Fibroblast of skin of right quadriceps (primary cell): ENCODE measurements around the gene CYB5A.

ENCODE experiments used
- DNase-seq: peaks from one replicate; pipeline ENCODE4 v3.0.0-alpha.2; 2013

CYB5A gene

DNA sequence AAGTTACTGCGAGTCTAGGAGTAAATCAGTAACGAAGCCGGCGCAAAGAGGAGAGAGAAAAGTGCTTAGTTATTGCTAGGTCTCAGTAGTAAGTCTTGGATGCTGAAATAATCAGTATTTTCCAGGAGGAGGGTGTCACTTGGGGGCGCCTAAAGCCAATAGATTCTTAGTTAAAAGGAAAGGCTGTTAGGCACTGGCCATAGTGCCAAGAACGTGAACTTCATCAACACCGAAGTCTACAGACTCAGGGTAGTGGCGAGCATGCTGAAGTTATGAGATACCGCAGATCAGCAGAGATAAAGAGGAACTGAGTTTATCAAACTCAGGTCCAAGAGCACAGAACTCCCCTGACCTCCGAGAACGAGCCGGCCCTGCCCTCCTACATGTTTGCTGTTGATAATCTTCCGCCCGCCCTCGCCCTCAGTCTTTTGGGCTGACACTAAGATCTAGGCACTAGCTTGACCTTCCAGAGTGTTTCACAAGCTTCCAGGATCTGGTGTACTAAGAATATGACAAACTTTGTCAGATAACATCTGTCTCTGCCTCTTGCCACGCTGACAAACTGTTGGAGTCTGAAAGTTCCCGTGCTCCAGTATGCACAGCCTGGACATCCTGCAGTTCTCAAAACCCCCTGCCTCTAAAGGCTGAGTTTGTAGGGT, 49.2 kb downstream of the CYB5A start:
- no peak for DNase-seq

DNA sequence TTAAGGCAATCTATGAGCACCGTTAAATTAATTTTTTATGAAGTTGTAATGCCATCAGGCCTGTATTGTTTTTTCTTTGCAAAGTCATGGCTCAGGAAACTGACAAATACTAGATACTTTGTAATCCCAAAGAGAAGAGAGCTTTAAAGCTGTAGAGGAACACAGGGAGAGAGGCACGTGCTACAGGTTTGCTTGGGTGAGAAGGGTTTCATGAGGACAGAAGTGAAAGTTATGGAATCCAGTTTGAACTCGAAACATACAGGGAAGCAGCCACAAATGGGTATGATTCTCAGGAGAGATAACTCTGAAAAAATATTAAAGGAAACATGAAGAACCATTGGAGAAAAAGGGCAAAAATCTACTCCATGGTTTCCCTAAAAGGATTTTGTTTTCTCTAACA, 49.8 kb downstream of the CYB5A start:
- DNase-seq, result no peak

GRCh38 chr18:74241426-74241825, 50.3 kb downstream of the CYB5A start:
- DNase-seq, result no peak

DNA sequence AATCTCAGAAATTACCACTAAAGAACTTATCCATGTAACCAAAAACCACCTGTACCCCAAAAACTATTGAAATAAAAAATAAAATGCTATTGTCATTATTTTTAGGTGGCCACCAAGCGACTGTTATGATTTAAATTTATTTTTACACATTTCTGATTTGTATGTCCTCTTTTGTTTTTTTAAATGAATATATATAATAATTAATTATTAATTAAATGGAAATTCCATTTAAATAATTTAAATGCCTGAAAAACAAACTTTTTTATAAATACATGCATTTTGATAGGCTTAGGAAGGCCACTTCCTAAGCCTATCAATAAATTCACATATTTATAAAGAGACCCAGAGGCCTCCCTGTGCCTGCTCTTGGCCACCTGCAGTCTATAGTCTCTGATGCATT, 52.2 kb downstream of the CYB5A start:
- DNase-seq, result no peak

DNA sequence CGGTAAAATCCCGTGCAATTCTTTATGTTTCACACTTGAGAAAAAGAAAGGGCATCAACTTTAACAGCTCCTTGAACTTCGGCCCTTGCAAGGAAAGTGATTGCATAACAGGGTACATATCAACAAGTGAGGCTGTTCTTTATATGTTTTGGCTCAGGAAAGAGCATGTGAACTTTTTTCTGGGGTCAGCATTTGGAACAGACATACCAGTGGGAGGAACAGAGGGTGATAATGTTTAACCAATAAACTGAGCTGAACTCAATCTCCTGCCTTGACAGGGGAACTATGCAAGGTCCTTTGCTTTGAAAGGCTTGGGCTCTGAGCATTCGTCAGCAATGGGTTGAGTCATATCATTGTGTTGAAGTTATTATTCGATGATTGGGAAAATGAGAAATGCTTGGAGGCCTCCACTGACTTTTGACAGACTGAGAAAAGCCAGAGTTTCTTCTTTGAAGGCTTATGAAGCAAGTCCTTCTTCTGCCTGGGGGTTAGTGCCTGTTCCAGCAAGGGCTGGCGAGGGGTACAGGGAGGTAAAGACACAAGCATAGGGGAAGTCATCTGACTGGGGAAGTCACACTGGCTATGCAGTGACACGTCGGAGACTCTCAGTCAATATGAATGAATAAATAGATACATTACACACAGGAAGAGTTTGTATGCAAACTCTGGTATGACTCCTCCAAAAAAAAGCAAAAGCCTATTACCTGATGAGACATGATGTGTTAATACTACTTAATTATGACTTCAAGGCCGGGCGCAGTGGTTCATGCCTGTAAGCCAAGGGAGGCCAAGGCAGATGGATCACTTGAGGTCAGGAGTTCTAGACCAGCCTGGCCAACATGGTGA, 57.2 kb downstream of the CYB5A start:
- DNase-seq, result peak; percentile 76

- DNase-seq, result no peak
Measured at GRCh38 chr18:74233933-74234325, 57.8 kb downstream of the CYB5A start.

DNA sequence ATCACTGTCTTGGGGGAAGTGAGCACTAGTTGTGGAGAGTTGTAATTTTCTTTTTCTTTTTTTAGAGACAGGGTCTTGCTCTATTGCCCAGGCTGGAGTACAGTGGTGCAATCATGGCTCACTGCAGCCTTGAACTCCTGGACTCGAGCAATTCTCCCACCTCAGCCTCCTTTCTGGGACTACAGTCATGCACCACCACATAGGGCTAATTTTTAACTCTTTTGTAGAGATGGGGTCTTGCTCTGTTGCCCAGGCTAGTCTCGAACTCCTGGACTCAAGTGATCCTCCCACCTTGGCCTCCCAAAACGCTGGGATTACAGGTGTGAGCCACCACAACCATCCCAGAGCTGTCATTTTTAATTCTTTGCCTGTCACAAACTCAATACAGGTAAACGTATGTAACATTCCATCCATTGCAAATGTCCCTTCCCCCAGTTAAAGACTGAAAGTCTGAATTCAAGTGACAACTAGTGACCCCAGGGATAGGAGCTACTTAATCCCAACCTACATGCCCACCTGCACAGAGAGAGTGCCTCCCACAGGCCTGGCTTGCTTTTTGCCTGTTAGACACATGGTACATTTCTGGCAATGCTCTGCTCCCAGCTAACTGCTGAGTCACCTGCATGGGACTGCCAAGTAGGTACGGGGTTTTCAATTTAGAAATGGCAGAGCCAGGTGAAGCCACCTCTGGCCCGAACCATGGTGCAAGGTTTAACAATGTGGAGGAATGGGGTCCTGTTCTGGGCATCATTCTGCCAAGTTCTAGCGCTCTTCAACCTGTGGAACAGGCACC, 60.6 kb downstream of the CYB5A start:
- DNase-seq, result no peak

DNA sequence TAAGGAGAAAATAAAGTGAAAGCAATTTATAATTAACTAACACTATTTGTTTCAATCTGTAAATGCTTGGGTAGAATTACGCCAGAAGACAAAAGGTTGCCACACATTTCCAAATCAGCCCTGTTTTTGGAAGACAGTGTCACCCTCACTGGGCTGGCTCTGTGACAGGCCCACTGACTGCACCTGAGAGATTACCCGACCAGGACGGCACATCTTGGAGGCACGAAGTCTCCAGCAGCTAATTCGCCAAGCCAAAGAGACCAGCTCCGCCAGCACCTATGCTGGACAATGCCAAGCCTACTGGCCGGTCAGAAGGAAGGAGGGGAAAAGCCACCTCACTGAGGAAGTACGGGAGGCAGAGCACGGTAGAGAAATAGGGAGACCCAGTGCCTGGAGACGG, 61.9 kb downstream of the CYB5A start:
- DNase-seq, result no peak

GRCh38 chr18:74229005-74229404, 62.8 kb downstream of the CYB5A start:
- no peak for DNase-seq

DNA sequence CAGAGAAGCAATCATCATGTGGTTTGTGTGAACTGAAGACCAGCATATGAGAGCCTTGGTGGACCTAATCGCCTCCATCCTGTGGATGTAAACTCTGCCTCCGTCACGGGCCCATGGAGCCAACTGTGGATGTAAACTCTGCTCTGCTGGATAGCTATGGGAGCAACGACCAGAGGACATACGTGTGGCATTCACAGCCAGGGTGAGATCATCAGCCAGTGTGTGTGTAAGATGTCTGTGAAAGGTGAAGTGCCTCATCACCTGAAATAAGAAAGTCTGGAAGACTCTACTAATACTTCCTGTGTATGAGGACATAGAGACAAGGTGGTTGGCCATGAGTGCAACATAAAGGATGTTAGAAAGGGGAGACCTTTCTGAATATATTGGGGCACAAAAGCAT, 63.5 kb downstream of the CYB5A start:
- no peak for DNase-seq

GRCh38 chr18:74226666-74227065, 65.1 kb downstream of the CYB5A start:
- DNase-seq, result no peak

- DNase-seq, result no peak
Measured at GRCh38 chr18:74226156-74226555, 65.6 kb downstream of the CYB5A start.

DNA sequence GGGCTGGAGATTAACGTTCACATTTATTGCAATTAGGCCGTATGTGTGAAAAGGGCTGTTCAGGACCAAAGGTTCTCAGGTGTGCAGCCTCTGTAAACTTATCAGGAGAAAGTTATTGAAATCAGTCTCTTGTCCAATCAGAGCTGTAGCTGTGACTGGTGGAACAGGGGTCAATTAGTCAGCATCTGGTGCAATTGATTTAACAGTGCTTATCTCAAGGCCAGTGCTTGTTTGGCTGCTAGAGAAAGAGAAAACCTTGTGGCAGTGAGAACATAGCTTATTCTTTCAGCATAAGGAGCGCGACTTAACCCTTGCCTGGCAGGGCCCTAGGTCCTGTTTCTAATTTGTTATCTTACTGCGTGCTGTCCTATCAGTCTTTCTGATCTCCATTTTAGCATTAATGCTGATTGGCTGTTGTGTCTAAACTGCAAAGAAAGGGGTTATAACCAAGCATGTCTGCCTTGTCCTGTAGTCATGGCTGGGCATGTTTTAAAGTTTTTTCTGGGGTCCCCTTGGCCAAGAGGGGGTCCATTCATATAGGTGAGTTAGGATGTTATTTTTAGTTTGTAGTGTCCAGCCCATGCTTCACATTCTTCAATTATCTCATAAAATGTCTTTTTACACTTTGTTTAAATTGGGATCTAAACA, 66.4 kb downstream of the CYB5A start:
- no peak for DNase-seq

DNA sequence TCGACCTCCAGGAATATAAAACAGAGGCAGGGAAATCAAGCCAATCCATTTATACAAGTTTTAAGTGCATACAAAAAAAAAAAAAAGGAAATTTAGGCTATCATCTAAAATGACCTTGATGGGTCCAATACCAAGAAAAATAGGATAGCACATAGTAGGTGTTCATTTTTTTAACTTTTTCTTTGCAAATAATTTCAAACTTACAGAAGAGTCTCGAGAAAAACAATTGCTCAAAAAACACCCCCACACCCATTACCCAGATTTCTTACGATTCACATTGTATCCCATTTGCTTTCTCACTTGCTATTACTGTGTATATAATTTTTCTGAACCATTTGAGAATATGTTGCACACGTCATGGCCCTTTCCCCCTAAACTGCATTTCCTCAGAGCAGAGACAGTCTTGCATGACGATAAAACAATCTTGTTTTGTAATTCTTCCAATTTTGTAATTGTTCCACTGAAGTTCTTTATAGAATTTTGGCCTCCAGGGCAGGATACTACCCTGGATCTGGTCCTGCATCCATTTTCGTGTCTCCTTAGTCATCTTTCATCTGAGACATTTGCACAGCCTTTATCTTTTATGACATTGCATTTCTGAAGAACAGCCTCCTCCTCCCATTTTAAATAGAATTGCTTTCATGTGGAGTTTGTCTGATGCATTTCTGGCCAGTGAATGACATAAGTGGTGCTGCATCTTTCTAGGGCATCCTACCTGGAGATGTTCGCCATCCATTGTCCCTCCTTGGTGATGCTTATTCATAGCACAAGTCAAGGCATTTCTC, 68.9 kb downstream of the CYB5A start:
- no peak for DNase-seq

- DNase-seq, result no peak
Measured at GRCh38 chr18:74221081-74221480, 70.7 kb downstream of the CYB5A start.

DNA sequence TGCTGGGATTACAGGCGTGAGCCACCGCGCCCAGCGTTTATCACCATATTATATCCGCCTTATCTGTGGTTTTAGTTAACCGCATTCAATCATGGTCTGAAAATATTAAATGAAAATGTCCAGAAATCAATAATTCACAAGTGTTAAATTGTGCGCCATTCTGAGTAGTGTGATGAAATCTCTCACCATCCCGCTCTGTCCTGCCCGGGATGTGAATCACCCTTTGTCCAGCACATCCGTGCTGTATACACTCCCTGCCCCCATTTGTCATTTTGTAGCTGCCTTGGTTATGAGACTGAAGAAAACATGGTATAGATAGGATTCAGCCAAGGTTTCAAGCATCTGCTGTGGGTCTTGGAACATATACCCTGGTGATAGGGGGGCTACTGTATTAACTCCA, 72.7 kb downstream of the CYB5A start:
- DNase-seq, result no peak

GRCh38 chr18:74217476-74218143, 74.2 kb downstream of the CYB5A start:
- no peak for DNase-seq

DNA sequence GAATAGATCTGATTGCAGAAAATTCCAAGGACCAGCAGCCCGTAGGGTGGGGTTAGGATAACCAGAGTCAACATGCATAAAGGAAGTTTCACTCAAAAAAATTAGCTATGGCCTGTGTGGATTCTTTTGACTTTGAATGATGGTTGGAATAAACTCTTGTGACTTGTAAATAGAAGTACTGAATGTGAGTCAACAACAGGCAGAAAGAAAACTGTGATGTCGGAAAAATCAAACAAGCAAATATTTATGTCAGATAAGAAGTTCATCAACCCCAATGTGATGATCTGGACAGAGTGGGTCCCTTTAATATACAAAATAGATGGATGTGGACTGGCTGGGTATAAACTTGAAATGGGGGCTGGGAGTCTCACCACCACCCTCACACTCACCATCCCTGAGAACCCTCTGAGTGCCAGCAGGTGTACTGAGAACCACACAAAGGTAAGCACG, 75.1 kb downstream of the CYB5A start:
- DNase-seq, result no peak

DNA sequence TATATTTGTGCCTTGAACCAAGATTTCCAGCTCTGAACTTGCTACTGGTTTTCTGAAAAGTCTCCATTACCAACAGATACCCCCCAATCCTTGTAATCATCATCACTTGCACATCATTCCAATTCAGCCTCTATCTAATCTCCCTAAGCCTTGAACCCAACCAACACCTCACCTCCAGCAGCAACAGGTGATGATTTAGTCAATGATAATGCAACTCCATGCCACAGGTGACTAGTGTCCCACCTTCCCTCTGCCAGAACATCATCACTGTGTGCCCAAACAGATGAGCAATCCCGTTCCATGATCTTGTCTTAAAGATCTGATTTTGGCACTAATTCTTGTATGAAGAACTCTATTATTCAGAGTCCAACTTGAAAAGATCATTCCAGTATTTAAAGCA, 75.9 kb downstream of the CYB5A start:
- DNase-seq, result no peak

GRCh38 chr18:74213429-74213828, 78.3 kb downstream of the CYB5A start:
- no peak for DNase-seq

DNA sequence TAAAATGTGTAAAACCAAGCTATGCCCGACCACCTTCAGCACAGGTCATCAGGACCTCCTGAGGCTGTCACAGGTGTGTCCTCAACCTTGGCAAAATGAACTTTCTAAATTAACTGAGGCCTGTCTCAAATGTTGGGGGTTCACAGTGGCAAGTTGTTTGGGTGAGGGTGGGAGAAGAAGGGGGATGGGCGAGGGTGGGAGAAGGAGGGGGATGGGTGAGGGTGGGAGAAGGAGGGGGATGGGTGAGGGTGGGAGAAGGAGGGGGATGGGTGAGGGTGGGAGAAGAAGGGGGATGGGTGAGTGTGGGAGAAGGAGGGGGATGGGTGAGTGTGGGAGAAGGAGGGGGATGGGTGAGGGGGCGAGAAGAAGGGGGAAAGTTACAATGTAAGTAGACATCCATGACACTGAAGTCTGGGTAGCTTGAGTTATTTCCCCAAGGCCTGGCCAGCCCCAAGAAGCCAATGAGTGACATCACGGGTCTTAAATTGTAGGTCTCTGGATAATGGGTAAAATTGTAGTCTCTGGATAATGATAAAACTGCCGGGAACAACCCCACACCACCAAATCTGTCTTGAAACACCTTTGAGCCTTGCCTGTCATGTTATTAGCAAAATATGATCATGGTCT, 87.1 kb downstream of the CYB5A start:
- peak; percentile 12 for DNase-seq
